ENCODE results near the gene PRKAR1B.

DNA sequence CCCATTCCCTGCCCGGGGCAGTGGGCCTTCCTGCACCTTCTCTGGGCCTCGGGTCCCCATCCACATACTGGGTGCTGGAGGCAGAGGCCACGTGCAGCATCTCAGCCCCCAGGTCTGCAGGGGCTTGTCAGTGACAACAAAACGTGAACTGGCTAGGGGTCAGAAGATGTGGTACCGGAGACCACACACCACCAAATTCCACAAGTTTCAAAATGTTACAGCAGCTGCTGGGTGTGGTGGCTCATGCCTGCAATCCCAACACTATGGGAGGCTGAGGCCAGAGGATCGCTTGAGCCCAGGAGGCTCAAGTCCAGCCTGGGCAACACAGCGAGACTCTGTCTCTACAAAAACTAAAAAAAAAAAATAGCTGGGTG lies 62.7 kb downstream of the PRKAR1B start:
- TF ChIP-seq CTCF (IDR thresholded peaks at IDR 0.05 in 8 of 11, conservative IDR thresholded peaks at IDR 0.05 in 3 of 11) (no peak), POLR2A (IDR thresholded peaks at IDR 0.05) (no peak)
